HUES6 (cell line): ENCODE data around the gene RGMA.
"Not testable (repeated sequence)": the region's sequence is repeated elsewhere in the genome, so short reads cannot be mapped to it uniquely, and the experiment has no call there.

ENCODE experiments used
- H3K27ac ChIP-seq: 2 replicates; pipeline ENCODE4 v1.7.0; 2013; ENCODE audit warnings: low read depth, mild to moderate bottlenecking, low read length, inconsistent platforms
- H3K27me3 ChIP-seq: 2 replicates; pipeline ENCODE4 v1.6.1; 2013; ENCODE audit warnings: low read length; ENCODE audit not compliant: control insufficient read depth, insufficient read depth
- H3K36me3 ChIP-seq: 2 replicates; pipeline ENCODE4 v1.6.1; 2013; ENCODE audit warnings: low read length; ENCODE audit not compliant: control insufficient read depth, insufficient read depth
- H3K4me1 ChIP-seq: 2 replicates; pipeline ENCODE4 v1.6.1; 2013; ENCODE audit warnings: low read length; ENCODE audit not compliant: control insufficient read depth, insufficient read depth
- H3K4me3 ChIP-seq: 2 replicates; pipeline ENCODE4 v1.5.1; 2013; ENCODE audit warnings: low read depth, low read length
- H3K9ac ChIP-seq: one replicate; pipeline ENCODE4 v1.6.1; 2013; ENCODE audit warnings: mild to moderate bottlenecking, low read length
- H3K9me3 ChIP-seq: 2 replicates; pipeline ENCODE4 v1.6.1; 2013; ENCODE audit warnings: low read depth, low read length; ENCODE audit not compliant: control insufficient read depth, insufficient read depth

Gene RGMA

DNA sequence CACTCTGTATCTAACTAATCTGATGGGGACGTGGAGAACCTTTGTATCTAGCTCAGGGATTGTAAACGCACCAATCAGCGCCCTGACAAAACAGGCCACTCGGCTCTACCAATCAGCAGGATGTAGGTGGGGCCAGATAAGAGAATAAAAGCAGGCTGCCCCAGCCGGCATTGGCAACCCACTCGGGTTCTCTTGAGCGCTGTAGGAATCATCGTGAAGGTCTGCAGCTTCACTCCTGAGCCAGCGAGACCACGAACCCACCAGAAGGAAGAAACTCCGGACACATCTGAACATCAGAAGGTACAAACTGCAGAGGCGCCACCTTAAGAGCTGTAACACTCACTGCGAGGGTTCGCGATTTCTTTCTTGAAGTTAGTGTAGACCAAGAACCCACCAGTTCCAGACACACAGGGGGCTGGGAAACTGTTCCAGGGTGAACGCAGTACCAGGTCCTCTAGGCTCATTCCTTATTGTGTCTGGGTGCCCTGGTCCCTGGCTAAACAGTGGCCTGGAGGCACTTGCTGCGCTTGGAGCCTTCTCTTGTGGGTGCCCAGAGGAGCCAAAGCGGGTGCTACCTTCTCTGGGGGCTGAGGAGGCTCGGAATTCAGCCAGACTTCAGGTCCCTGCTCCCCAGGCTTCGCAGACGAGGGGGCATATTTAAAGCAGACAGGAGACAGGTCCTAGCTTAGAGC lies 56.4 kb downstream of the RGMA start:
- H3K4me3 ChIP-seq, H3K9me3 ChIP-seq, H3K9ac ChIP-seq, H3K27me3 ChIP-seq, H3K36me3 ChIP-seq, H3K27ac ChIP-seq: not testable (repeated sequence)
- H3K4me1 ChIP-seq = peaks cover 21% of the 10 kb centered on the region; the same call in 1 of the 2 replicates

DNA sequence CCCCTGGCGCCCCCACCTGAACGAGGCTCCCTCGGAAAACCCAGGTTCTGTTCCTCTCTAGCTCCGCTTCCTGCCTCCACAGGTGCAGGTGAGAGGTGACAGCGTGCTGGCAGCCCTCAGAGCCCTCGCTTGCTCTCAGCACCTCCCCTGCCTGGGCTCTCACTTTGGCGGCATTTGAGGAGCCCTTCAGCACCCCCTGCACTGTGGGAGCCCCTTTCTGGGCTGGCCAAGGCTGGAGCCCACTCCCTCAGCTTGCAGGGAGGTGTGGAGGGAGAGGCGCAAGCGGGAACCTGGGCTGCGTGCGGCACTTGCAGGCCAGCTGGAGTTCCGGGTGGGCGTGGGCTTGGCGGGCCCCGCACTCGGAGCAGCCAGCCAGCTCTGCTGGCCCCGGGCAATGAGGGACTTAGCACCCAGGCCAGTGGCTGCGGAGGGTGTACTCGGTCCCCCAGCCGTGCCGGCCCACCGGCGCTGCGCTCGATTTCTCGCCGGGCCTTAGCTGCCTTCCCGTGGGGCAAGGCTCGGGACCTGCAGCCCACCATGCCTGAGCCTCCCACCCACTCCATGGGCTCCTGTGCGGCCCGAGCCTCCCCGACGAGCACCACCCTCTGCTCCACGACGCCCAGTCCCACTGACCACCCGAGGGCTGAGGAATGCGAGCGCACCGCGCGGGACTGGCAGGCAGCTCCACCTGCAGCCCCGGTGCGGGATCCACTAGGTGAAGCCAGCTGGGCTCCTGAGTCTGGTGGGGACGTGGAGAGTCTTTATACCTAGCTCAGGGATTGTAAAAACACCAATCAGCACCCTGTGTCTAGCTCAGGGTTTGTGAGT lies 57.2 kb downstream of the RGMA start:
- H3K4me3 ChIP-seq, H3K36me3 ChIP-seq, H3K27me3 ChIP-seq, H3K9ac ChIP-seq, H3K9me3 ChIP-seq, H3K27ac ChIP-seq: not testable (repeated sequence)
- H3K4me1 ChIP-seq = peaks cover 21% of the 10 kb centered on the region; the same call in 1 of the 2 replicates

DNA sequence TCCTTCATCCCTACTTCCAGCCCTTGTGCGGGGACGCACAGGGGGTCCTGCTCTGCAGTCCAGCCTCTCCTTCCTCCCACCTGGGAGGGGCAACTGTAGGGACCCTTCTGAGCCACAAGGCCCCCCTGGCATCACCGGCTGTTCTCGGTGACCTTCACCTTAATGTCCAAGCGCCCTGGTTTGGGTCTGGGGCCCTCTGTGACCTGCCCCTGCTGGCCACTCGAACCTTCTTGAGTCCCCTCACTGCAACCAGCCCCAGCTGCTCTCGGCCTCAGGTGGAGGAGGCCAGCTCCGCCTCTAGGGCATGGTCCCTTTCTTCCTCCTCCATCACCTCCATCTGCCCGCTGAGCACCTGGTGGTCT lies 57.9 kb downstream of the RGMA start:
- peaks cover 15% of the 10 kb centered on the region for H3K36me3 ChIP-seq
- no peaks in the 10 kb centered on the region for H3K27me3 ChIP-seq
- no peak overlapping the region for H3K27ac ChIP-seq
- H3K9ac ChIP-seq = no peak overlapping the region
- no peak overlapping the region for H3K4me3 ChIP-seq
- H3K9me3 ChIP-seq = no peaks in the 10 kb centered on the region
- peaks cover 21% of the 10 kb centered on the region; the same call in 1 of the 2 replicates for H3K4me1 ChIP-seq

GRCh38 chr15:93030430-93031102 lies 58.4 kb downstream of the RGMA start:
- Histone ChIP-seq H3K36me3 (peaks cover 20% of the 10 kb centered on the region), H3K27me3 (no peaks in the 10 kb centered on the region), H3K4me3 (no peak overlapping the region), H3K9me3 (no peaks in the 10 kb centered on the region), H3K4me1 (peaks cover 21% of the 10 kb centered on the region; the same call in 1 of the 2 replicates), H3K9ac (no peak overlapping the region), H3K27ac (no peak overlapping the region)

- peaks cover 21% of the 10 kb centered on the region; the same call in 1 of the 2 replicates for H3K4me1 ChIP-seq
- no peak overlapping the region for H3K27ac ChIP-seq
- H3K36me3 ChIP-seq = peaks cover 26% of the 10 kb centered on the region
- H3K4me3 ChIP-seq = no peak overlapping the region
- H3K9ac ChIP-seq = no peak overlapping the region
- no peaks in the 10 kb centered on the region for H3K9me3 ChIP-seq
- H3K27me3 ChIP-seq = no peaks in the 10 kb centered on the region
These were observed 59.1 kb downstream of the RGMA start for GRCh38 chr15:93029836-93030429.

GRCh38 chr15:93029214-93029835 lies 59.7 kb downstream of the RGMA start:
- Histone ChIP-seq H3K27ac (no peak overlapping the region), H3K36me3 (peaks cover 32% of the 10 kb centered on the region), H3K9ac (no peak overlapping the region), H3K4me1 (peaks cover 21% of the 10 kb centered on the region; the same call in 1 of the 2 replicates), H3K27me3 (no peaks in the 10 kb centered on the region), H3K9me3 (no peaks in the 10 kb centered on the region), H3K4me3 (no peak overlapping the region)

DNA sequence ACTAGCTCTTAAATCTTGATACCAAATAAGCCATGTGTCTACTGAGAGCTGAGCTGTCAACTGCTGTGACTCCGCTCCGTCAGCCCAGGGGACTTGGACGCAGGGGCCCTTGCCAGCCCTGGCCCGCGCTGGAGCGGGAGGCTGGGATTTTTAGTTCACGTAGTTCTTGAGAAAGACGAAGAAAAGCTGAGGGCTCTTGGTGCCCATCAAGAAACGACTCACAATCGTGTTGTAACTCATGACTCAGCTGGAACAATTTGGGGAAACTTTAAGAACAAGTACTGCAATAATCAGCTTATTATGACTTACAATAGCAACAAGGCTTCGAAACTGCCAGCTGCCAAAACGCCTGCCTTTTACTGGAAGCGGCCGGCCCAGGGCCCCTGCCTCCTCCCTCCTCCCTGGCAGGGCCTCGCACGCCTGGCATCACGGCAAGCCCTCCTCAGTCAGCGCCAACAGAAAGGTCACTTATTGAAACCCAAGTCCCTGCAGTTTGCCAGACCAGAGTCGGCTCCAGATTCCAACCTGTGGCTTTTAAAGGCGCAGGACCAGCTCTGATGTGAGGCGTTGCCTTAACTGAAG lies 60.3 kb downstream of the RGMA start:
- Histone ChIP-seq H3K36me3 (peaks cover 38% of the 10 kb centered on the region), H3K27ac (no peak overlapping the region), H3K4me1 (peaks cover 21% of the 10 kb centered on the region; the same call in 1 of the 2 replicates), H3K9ac (no peak overlapping the region), H3K27me3 (no peaks in the 10 kb centered on the region), H3K4me3 (no peak overlapping the region), H3K9me3 (no peaks in the 10 kb centered on the region)

DNA sequence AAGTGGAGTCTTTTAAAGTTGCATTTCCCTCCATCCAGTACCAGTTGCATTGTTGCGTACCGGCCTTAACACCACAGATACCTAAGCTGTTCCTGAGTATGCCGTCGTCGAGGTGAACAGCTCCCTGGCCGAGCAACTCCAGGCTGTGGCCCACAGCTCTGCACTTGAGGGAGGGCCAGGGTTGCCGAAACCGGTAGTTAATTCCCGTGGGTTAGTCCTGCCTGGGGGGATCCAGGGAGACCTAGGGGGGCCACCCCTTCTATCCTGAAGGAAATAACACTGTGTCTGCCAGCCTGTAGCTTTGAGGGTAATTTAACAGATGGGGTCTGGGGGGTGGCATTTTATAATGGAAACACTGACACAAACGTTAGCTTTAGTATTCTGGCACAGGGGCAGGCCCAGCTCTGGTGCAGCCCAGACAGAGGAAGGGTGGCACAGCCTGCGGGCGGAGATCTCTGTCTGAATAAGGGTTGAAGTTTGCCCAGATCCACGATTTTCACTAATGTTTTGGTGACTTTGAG lies 60.8 kb downstream of the RGMA start:
- H3K27me3 ChIP-seq = no peaks in the 10 kb centered on the region
- H3K9ac ChIP-seq = no peak overlapping the region
- H3K36me3 ChIP-seq = peaks cover 44% of the 10 kb centered on the region
- H3K9me3 ChIP-seq = no peaks in the 10 kb centered on the region
- no peak overlapping the region for H3K4me3 ChIP-seq
- peaks cover 21% of the 10 kb centered on the region; the same call in 1 of the 2 replicates for H3K4me1 ChIP-seq
- H3K27ac ChIP-seq = no peak overlapping the region

DNA sequence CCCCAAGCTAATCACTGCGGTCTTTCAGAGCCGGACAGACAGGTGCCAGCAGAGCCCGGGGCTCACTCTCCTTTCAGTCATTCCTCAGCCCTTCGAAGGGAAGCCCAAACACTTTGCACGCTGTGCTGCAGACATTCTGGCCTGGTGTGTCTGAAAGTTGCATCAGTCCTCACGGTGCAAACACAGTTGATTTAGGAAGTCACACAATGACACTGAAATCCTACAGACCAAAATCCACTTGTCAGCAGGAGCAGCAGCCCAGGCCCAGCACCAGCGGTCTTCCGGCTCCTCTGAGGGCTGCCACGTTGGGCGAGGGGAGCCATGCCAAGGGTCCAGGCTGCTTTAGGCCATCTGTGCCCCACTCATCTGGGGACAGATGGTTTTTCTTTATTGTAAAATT lies 61.6 kb downstream of the RGMA start:
- Histone ChIP-seq H3K36me3 (peaks cover 52% of the 10 kb centered on the region), H3K4me1 (peaks cover 21% of the 10 kb centered on the region; the same call in 1 of the 2 replicates), H3K9me3 (no peaks in the 10 kb centered on the region), H3K9ac (no peak overlapping the region), H3K27ac (no peak overlapping the region), H3K4me3 (no peak overlapping the region), H3K27me3 (no peaks in the 10 kb centered on the region)

GRCh38 chr15:93026380-93026817 lies 62.6 kb downstream of the RGMA start:
- H3K27ac ChIP-seq = no peak overlapping the region

More at GRCh38 chr15:93026380-93026817, 62.6 kb downstream of the RGMA start:
- no peaks in the 10 kb centered on the region for H3K9me3 ChIP-seq
- peaks cover 62% of the 10 kb centered on the region for H3K36me3 ChIP-seq
- no peak overlapping the region for H3K9ac ChIP-seq
- no peaks in the 10 kb centered on the region for H3K27me3 ChIP-seq
- H3K4me1 ChIP-seq = peaks cover 21% of the 10 kb centered on the region; the same call in 1 of the 2 replicates
- no peak overlapping the region for H3K4me3 ChIP-seq
